Fibroblast of peridontal ligament (primary cell): ENCODE data around the gene LGI1.
"Not testable (repeated sequence)": the region's sequence is repeated elsewhere in the genome, so short reads cannot be mapped to it uniquely, and the experiment has no call there.

ENCODE experiments used
- DNase-seq: peaks from one replicate; pipeline ENCODE4 v3.0.0-alpha.2; 2010; ENCODE audit errors: extremely low read depth

LGI1 gene

GRCh38 chr10:93806903-93807302 is 49.2 kb downstream of the LGI1 start:
- DNase-seq, result peak; percentile 9

- no peak for DNase-seq
Measured at GRCh38 chr10:93807371-93807770, 49.6 kb downstream of the LGI1 start.

- no peak for DNase-seq
Measured at GRCh38 chr10:93812659-93813338, 55.1 kb downstream of the LGI1 start.

- peak; percentile 31 for DNase-seq
Measured at GRCh38 chr10:93813507-93814465, 56.0 kb downstream of the LGI1 start.

GRCh38 chr10:93815304-93816096 is 57.8 kb downstream of the LGI1 start:
- DNase-seq, result peak; percentile 50

GRCh38 chr10:93816123-93816747 is 58.5 kb downstream of the LGI1 start:
- peak; percentile 82 for DNase-seq

- no peak for DNase-seq
Measured at GRCh38 chr10:93818086-93818485, 60.4 kb downstream of the LGI1 start.

GRCh38 chr10:93819520-93819919 is 61.8 kb downstream of the LGI1 start:
- no peak for DNase-seq

- no peak for DNase-seq
Measured at GRCh38 chr10:93820434-93820833, 62.7 kb downstream of the LGI1 start.

GRCh38 chr10:93821051-93821772 is 63.5 kb downstream of the LGI1 start:
- DNase-seq, result peak; percentile 68

- DNase-seq, result peak; percentile 7
Measured at GRCh38 chr10:93826355-93826754, 68.6 kb downstream of the LGI1 start.

GRCh38 chr10:93827056-93827804 is 69.5 kb downstream of the LGI1 start:
- no peak for DNase-seq

- DNase-seq, result not testable (repeated sequence)
Measured at GRCh38 chr10:93831065-93831464, 73.3 kb downstream of the LGI1 start.

- no peak for DNase-seq
Measured at GRCh38 chr10:93835770-93836169, 78.0 kb downstream of the LGI1 start.

GRCh38 chr10:93837822-93838221 is 80.1 kb downstream of the LGI1 start:
- no peak for DNase-seq

GRCh38 chr10:93838278-93838677 is 80.5 kb downstream of the LGI1 start:
- DNase-seq, result peak; percentile 15

GRCh38 chr10:93841961-93842360 is 84.2 kb downstream of the LGI1 start:
- DNase-seq, result no peak

GRCh38 chr10:93844979-93845626 is 87.4 kb downstream of the LGI1 start:
- no peak for DNase-seq
